ENCODE data around the gene SH3TC2.

Gene SH3TC2

GRCh38 chr5:149062371-149063016, 368 bp downstream of the SH3TC2 start:
- in situ Hi-C loops (cut with HindIII; ENCODE audit: low sequenced_read_pairs): no loop called here

DNA sequence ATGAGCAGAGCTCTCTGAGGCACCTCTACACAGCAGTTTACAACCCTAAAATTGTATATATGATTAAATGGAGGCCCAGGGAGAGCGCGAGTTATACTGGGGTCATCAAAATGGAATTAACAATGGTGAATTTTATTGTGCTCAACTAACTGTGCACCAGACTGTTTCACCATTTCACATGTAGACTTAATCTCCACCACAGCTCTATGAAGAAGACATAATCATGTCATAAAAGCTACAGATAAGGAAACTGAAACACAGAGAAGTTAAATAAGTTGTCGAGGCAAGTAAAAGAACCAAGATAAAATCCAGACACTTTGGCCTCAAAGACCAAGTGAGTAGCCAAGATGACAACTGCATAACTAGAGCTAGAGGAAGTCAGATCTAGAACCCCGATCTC, 1.5 kb downstream of the SH3TC2 start:
- in situ Hi-C loops (cut with HindIII; ENCODE audit: low sequenced_read_pairs): no loop called here

GRCh38 chr5:149060325-149060724, 2.5 kb downstream of the SH3TC2 start:
- in situ Hi-C loops (cut with HindIII; ENCODE audit: low sequenced_read_pairs): no loop called here

- in situ Hi-C loops (cut with HindIII; ENCODE audit: low sequenced_read_pairs): no loop called here
Measured at GRCh38 chr5:149056616-149057165, 6.2 kb downstream of the SH3TC2 start.

- in situ Hi-C loops (cut with HindIII; ENCODE audit: low sequenced_read_pairs): no loop called here
Measured at GRCh38 chr5:149054416-149054815, 8.4 kb downstream of the SH3TC2 start.

GRCh38 chr5:149053072-149053695, 9.7 kb downstream of the SH3TC2 start:
- in situ Hi-C loops (cut with HindIII; ENCODE audit: low sequenced_read_pairs): no loop called here

DNA sequence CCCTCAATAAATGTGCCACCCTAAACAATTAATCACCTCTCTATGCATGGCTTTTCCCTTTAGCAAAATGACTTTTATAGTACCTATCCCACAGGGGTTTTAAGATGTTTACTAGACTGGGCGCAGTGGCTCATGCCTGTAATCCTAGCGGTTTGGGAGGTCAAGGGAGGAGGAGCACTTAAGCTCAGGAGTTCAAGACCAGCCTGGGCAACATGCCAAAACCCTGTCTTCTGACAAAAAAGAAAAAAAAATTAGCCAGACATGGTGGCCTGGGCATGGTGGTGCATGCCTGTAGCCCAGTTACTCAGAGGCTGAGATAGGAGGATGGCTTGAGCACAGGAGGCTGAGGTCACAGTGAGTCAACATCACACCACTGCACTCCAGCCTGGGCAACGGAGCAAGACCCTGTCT, 13.5 kb downstream of the SH3TC2 start:
- in situ Hi-C loops (cut with HindIII; ENCODE audit: low sequenced_read_pairs): no loop called here

DNA sequence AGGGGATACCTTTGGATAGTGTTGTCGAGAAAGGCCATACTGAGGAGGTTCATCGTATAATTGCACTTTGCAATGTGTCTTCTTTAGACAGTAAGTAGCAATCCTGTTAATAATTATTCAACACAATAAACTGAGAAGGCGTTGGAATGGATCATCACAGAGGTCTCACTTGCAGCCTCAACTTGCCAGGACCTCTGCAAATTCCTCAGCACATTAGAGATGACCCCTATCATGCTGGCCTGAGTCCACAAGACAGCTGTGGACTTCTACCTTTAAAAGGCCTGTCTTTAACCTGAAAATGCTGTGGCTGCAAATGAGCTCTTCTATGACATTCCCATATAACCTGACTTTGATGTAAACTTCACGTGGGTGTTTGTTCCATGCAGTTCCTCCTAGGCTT, 14.1 kb downstream of the SH3TC2 start:
- in situ Hi-C loops (cut with HindIII; ENCODE audit: low sequenced_read_pairs): no loop called here

DNA sequence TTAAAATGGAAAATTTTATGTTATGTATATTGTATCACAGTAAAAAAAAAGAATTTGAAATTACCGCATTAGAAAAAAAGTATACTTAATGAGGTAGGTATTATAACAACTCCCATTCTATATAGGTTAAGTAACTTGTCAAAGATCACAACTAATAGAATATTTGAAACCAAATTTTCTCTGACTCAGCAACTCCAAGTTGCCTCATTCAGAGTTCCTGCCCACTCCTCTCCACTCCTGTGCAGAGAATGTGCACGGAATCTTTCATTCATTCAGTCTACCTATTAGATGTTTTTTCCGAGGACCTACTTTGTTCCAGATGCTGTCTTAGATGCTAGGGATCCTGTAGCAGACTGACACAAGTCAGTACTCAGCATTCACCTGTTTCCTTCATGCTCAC, 15.4 kb downstream of the SH3TC2 start:
- in situ Hi-C loops (cut with HindIII; ENCODE audit: low sequenced_read_pairs): no loop called here

GRCh38 chr5:149046196-149046829, 16.5 kb downstream of the SH3TC2 start:
- in situ Hi-C loops (cut with HindIII; ENCODE audit: low sequenced_read_pairs): no loop called here

- in situ Hi-C loops (cut with HindIII; ENCODE audit: low sequenced_read_pairs): no loop called here
Measured at GRCh38 chr5:149045089-149045460, 17.8 kb downstream of the SH3TC2 start.

GRCh38 chr5:149044453-149045088, 18.3 kb downstream of the SH3TC2 start:
- in situ Hi-C loops (cut with HindIII; ENCODE audit: low sequenced_read_pairs): no loop called here

DNA sequence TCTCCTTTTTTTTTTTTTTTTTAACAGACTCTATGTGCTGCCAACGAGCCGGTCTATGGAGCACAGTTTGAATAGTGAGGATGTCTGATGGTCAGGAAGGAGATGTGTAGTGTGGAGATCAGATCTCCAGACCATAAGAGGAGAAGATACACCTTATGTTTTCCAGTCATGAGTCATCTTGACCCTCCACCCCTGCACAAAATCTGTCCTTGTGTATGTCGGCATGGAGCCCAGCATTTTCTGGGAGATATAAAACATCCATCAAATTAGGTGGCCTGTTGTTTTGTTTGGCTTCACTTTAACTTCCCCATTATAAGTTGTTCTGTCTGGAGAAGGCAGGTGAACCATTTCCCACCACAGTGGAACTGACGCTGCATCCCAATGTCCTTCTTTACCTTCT, 19.2 kb downstream of the SH3TC2 start:
- in situ Hi-C loops (cut with HindIII; ENCODE audit: low sequenced_read_pairs): no loop called here

GRCh38 chr5:149042865-149043264, 20.0 kb downstream of the SH3TC2 start:
- in situ Hi-C loops (cut with HindIII; ENCODE audit: low sequenced_read_pairs): no loop called here

DNA sequence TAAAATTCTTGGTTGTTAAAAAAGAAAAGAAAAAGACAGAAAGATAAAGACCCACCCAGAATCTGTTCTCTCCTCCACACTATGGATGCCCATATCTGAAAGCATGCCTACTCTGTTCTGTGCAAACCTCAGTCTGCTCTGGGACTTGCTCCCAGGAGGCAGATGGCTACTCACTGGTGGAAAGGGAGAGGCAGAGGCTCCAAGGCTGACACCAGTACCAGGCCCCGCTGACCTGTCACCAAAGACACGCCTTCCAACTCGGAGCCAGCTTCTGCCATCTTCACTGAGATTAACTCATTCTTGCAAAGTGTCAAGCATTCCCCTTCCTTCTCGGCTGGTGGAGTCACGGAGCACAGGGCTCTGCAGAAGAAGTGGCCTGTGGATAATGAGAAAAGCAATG, 21.6 kb downstream of the SH3TC2 start:
- in situ Hi-C loops (cut with HindIII; ENCODE audit: low sequenced_read_pairs): no loop called here

GRCh38 chr5:149040421-149040820, 22.4 kb downstream of the SH3TC2 start:
- in situ Hi-C loops (cut with HindIII; ENCODE audit: low sequenced_read_pairs): no loop called here

DNA sequence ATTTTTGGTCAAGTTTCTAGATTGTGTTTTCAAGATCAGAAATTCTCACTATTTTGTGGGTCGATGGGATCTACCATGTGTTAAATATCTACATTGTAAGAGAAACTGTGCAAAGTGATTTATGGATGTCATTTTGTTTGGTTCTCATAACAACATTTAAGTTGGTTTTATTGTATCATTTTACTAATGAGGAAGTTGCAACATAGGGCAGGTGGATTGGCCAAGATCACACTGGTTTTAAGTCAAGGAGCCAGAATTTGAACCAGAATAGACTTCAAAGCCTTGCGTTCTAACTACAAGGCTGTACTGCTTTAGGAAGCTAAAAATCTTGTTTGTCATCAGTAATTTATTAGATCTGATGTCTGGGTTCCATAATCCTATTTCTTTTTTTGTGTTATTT, 23.4 kb downstream of the SH3TC2 start:
- in situ Hi-C loops (cut with HindIII; ENCODE audit: low sequenced_read_pairs): no loop called here

GRCh38 chr5:149038336-149039080, 24.4 kb downstream of the SH3TC2 start:
- in situ Hi-C loops (cut with HindIII; ENCODE audit: low sequenced_read_pairs): no loop called here

GRCh38 chr5:149037817-149038216, 25.0 kb downstream of the SH3TC2 start:
- in situ Hi-C loops (cut with HindIII; ENCODE audit: low sequenced_read_pairs): no loop called here

GRCh38 chr5:149036970-149037369, 25.9 kb downstream of the SH3TC2 start:
- in situ Hi-C loops (cut with HindIII; ENCODE audit: low sequenced_read_pairs): no loop called here

- in situ Hi-C loops (cut with HindIII; ENCODE audit: low sequenced_read_pairs): no loop called here
Measured at GRCh38 chr5:149036168-149036567, 26.7 kb downstream of the SH3TC2 start.
